H9 (cell line): ENCODE data around the gene MRPS18B. TPM values are rescaled to one million over a fixed set of nuclear protein-coding genes. Genes with fewer than 3 reads are reported as not detected.

Experiments used
- DNase-seq: peaks from one replicate; pipeline ENCODE4 v3.0.0-alpha.2; 2017
- H2AFZ ChIP-seq: one replicate; pipeline ENCODE4 v1.6.1; 2013; ENCODE audit warnings: mild to moderate bottlenecking, low read length, control low read depth, moderate library complexity
- H2AK5ac ChIP-seq: 2 replicates; pipeline ENCODE4 v1.6.1; 2013; ENCODE audit warnings: low read length, control low read depth, mixed read lengths; ENCODE audit not compliant: insufficient read length
- H2BK120ac ChIP-seq: one replicate; pipeline ENCODE4 v1.6.1; 2013; ENCODE audit warnings: low read depth, mild to moderate bottlenecking, low read length, control low read depth, inconsistent platforms; ENCODE audit not compliant: poor library complexity, severe bottlenecking
- H2BK12ac ChIP-seq: 2 replicates; pipeline ENCODE4 v1.6.1; 2013; ENCODE audit warnings: low read length, control low read depth, mixed read lengths, low read depth; ENCODE audit not compliant: insufficient read length
- H2BK15ac ChIP-seq: 2 replicates; pipeline ENCODE4 v1.6.1; 2013; ENCODE audit warnings: low read depth, low read length, control low read depth
- H2BK20ac ChIP-seq: one replicate; pipeline ENCODE4 v1.6.1; 2013; ENCODE audit warnings: low read depth, mild to moderate bottlenecking, low read length, control low read depth, inconsistent platforms; ENCODE audit not compliant: poor library complexity, severe bottlenecking
- H2BK5ac ChIP-seq: 2 replicates; pipeline ENCODE4 v1.6.1; 2013; ENCODE audit warnings: low read length, control low read depth, mixed read lengths; ENCODE audit not compliant: insufficient read length
- H3K14ac ChIP-seq: 2 replicates; pipeline ENCODE4 v1.6.1; 2013; ENCODE audit warnings: low read length, control low read depth; ENCODE audit not compliant: insufficient read depth
- H3K18ac ChIP-seq: 2 replicates; pipeline ENCODE4 v1.6.1; 2013; ENCODE audit warnings: low read depth, mild to moderate bottlenecking, mixed read lengths, low read length, control low read depth; ENCODE audit not compliant: insufficient read length
- H3K23ac ChIP-seq: 2 replicates; pipeline ENCODE4 v1.6.1; 2013; ENCODE audit warnings: low read length, control low read depth, mixed read lengths, low read depth; ENCODE audit not compliant: insufficient read length
- H3K23me2 ChIP-seq: 2 replicates; pipeline ENCODE4 v1.6.1; 2013; ENCODE audit warnings: low read depth, mild to moderate bottlenecking, mixed read lengths, low read length, control low read depth; ENCODE audit not compliant: insufficient read length, poor library complexity, severe bottlenecking
- H3K27ac ChIP-seq: 2 replicates; pipeline ENCODE4 v1.5.1; 2013; ENCODE audit warnings: low read length, control low read depth, mixed read lengths, low read depth; ENCODE audit not compliant: insufficient read length
- H3K27me3 ChIP-seq: 2 replicates; pipeline ENCODE4 v1.6.1; 2013; ENCODE audit warnings: low read length, control low read depth, inconsistent platforms; ENCODE audit not compliant: insufficient read depth
- H3K4ac ChIP-seq: 2 replicates; pipeline ENCODE4 v1.6.1; 2013; ENCODE audit warnings: low read depth, mild to moderate bottlenecking, control low read depth, inconsistent platforms, low read length, moderate library complexity
- H3K4me1 ChIP-seq: 2 replicates; pipeline ENCODE4 v1.6.1; 2013; ENCODE audit warnings: low read length, control low read depth, inconsistent platforms; ENCODE audit not compliant: insufficient read depth
- H3K4me2 ChIP-seq: 2 replicates; pipeline ENCODE4 v1.6.1; 2013; ENCODE audit warnings: low read length, control low read depth, mixed read lengths; ENCODE audit not compliant: insufficient read length, insufficient read depth
- H3K56ac ChIP-seq: 2 replicates; pipeline ENCODE4 v1.6.1; 2013; ENCODE audit warnings: low read depth, mild to moderate bottlenecking, mixed read lengths, low read length, control low read depth; ENCODE audit not compliant: insufficient read length
- H3K79me1 ChIP-seq: 2 replicates; pipeline ENCODE4 v1.6.1; 2013; ENCODE audit warnings: low read depth, mild to moderate bottlenecking, moderate library complexity, low read length, control low read depth, inconsistent platforms; ENCODE audit not compliant: insufficient read depth, poor library complexity, severe bottlenecking
- H3K79me2 ChIP-seq: 2 replicates; pipeline ENCODE4 v1.6.1; 2013; ENCODE audit warnings: low read length, control low read depth, inconsistent platforms; ENCODE audit not compliant: insufficient read depth
- H3K9ac ChIP-seq: 2 replicates; pipeline ENCODE4 v1.6.1; 2013; ENCODE audit warnings: low read length, control low read depth, mixed read lengths; ENCODE audit not compliant: insufficient read length; ENCODE audit errors: extremely low read depth
- H3K9me3 ChIP-seq: one replicate; pipeline ENCODE4 v1.6.1; 2013; ENCODE audit warnings: low read depth, low read length, inconsistent platforms; ENCODE audit not compliant: control insufficient read depth
- H3T11ph ChIP-seq: one replicate; pipeline ENCODE4 v1.6.1; 2013; ENCODE audit warnings: mild to moderate bottlenecking, low read length, control low read depth, inconsistent platforms
- H4K20me1 ChIP-seq: one replicate; pipeline ENCODE4 v1.6.1; 2013; ENCODE audit not compliant: control insufficient read depth, insufficient read length, insufficient read depth
- H4K5ac ChIP-seq: 2 replicates; pipeline ENCODE4 v1.6.1; 2013; ENCODE audit warnings: low read depth, mild to moderate bottlenecking, mixed read lengths, low read length, control low read depth; ENCODE audit not compliant: insufficient read length
- H4K8ac ChIP-seq: replicated peaks from 2 replicates; pipeline ENCODE4 v1.6.1; 2013; ENCODE audit warnings: low read length, control low read depth, mixed read lengths, low read depth; ENCODE audit not compliant: insufficient read length
- H4K91ac ChIP-seq: 2 replicates; pipeline ENCODE4 v1.6.1; 2013; ENCODE audit warnings: low read depth, mild to moderate bottlenecking, moderate library complexity, mixed read lengths, low read length, control low read depth; ENCODE audit not compliant: insufficient read length
- H3K27ac Mint-ChIP-seq, 3 experiments: 2 replicates in 2 of 3; 3 replicates in 1 of 3; pipeline ENCODE4 v1.8.0; 2020 to 2021; ENCODE audit warnings: mixed read lengths in 3 of 3, mild to moderate bottlenecking in 1 of 3, moderate library complexity in 1 of 3
- H3K27me3 Mint-ChIP-seq: 2 replicates; pipeline ENCODE4 v1.8.0; 2021; ENCODE audit warnings: low read depth, mild to moderate bottlenecking, moderate library complexity, mixed read lengths
- H3K36me3 Mint-ChIP-seq, 3 experiments: 2 replicates in 2 of 3; 3 replicates in 1 of 3; pipeline ENCODE4 v1.8.0; 2020 to 2021; ENCODE audit warnings: low read depth in 3 of 3, mixed read lengths in 3 of 3; ENCODE audit not compliant: insufficient read depth in 1 of 3
- H3K4me1 Mint-ChIP-seq, 2 experiments: 2 replicates each; pipeline ENCODE4 v1.8.0; 2020; ENCODE audit warnings: mixed read lengths in 2 of 2
- H3K4me3 Mint-ChIP-seq, 2 experiments: 2 replicates in 1 of 2; 3 replicates in 1 of 2; pipeline ENCODE4 v1.8.0; 2020 to 2021; ENCODE audit warnings: mild to moderate bottlenecking in 2 of 2, mixed read lengths in 2 of 2, moderate library complexity in 1 of 2
- H3K9me3 Mint-ChIP-seq, 2 experiments: 2 replicates in 1 of 2; 3 replicates in 1 of 2; pipeline ENCODE4 v1.8.0; 2020; ENCODE audit warnings: mild to moderate bottlenecking in 2 of 2, mixed read lengths in 2 of 2, moderate library complexity in 1 of 2
- WGBS: extraction: QIAGEN DNeasy Blood & Tissue Kit; methylation state at CpG from one replicate; pipeline ENCODE4 v1.1.7; 2013; ENCODE audit warnings: missing lambda C conversion rate, low lambda C conversion rate, mixed read lengths; ENCODE audit not compliant: insufficient read length; ENCODE audit errors: extremely low coverage; 5-methylcytosine and 5-hydroxymethylcytosine counted together
- total RNA-seq: library from RNA; stranded (reverse); gene quantifications from 2 replicates; pipeline ENCODE4 v1.2.1, GENCODE V29; 2021
- TF ChIP-seq, protein P1 (sequence below): fragments of 200-600 bp; sonication (generic); conservative IDR thresholded peaks from 3 replicates; pipeline ENCODE4 v1.8.0; 2021; ENCODE audit warnings: antibody characterized with exemption, mild to moderate bottlenecking

MRPS18B gene
- total RNA-seq, 1 experiment from 2014 or later, result 54.0 TPM

DNA sequence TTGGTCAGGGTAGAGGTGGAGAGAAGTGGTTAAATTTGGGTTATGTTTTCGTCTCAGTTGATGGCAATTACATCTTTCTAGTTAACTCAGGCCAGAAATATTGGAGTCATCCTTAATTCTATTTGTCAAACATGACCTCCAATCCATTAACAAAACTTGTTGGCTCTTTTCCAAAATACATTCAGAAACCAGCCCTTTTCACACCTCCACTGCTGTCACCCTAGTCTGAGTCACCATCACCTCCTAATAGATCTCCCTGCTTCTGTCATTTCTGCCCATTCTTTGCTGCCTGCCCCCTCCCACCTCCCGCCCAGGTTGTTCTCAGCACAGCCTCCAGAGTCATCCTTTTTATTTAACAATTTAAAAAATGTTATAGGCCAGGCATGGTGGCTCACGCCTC is 49.4 kb upstream of the MRPS18B start:
- Histone ChIP-seq H3K23me2 (peaks cover 6% of the 10 kb centered on the region), H3K9me3 (no peaks in the 10 kb centered on the region), H3K4me1 (no peaks in the 10 kb centered on the region), H3K23ac (no peak overlapping the region), H3K27ac (no peak overlapping the region), H3K27me3 (no peaks in the 10 kb centered on the region), H3K79me2 (peaks cover 16% of the 10 kb centered on the region; the same call in 1 of the 2 replicates), H2BK12ac (no peak overlapping the region), H3K18ac (no peak overlapping the region), H3K79me1 (peaks cover 9% of the 10 kb centered on the region), H4K8ac (no peak overlapping the region), H2AFZ (no peak overlapping the region), H4K20me1 (no peaks in the 10 kb centered on the region), H3K56ac (no peak overlapping the region), H2BK5ac (no peak overlapping the region), H4K91ac (no peak overlapping the region), H3K4ac (no peak overlapping the region), H3K9ac (no peak overlapping the region), H2BK15ac (no peak overlapping the region), H4K5ac (no peak overlapping the region), H3K4me2 (no peak overlapping the region), H3K14ac (no peak overlapping the region), H2BK120ac (no peak overlapping the region), H3T11ph (no peak overlapping the region), H2AK5ac (no peak overlapping the region), H2BK20ac (no peak overlapping the region)
- DNase-seq, result no peak
- Mint-ChIP-seq H3K27me3 (peaks cover 10% of the 10 kb centered on the region), H3K9me3 (no peaks in the 10 kb centered on the region; a peak in 1 of 5 replicates), H3K27ac (no peak overlapping the region), H3K4me3 (peak overlapping the region in 1 of 2 experiments; percentile 53; a peak in 2 of 5 replicates), H3K4me1 (peaks cover 21 to 24% of the 10 kb centered on the region in 2 experiments), H3K36me3 (peaks cover 0 to 8% (median 3%) of the 10 kb centered on the region in 3 experiments; a peak in 6 of 7 replicates)
- TF ChIP-seq, protein P1, sequence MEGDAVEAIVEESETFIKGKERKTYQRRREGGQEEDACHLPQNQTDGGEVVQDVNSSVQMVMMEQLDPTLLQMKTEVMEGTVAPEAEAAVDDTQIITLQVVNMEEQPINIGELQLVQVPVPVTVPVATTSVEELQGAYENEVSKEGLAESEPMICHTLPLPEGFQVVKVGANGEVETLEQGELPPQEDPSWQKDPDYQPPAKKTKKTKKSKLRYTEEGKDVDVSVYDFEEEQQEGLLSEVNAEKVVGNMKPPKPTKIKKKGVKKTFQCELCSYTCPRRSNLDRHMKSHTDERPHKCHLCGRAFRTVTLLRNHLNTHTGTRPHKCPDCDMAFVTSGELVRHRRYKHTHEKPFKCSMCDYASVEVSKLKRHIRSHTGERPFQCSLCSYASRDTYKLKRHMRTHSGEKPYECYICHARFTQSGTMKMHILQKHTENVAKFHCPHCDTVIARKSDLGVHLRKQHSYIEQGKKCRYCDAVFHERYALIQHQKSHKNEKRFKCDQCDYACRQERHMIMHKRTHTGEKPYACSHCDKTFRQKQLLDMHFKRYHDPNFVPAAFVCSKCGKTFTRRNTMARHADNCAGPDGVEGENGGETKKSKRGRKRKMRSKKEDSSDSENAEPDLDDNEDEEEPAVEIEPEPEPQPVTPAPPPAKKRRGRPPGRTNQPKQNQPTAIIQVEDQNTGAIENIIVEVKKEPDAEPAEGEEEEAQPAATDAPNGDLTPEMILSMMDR, result no peak
- no CpG with 5 or more reads among the region's 3 CpGs for WGBS
